Colon (tissue), 2 donors: Measurements from ENCODE around the gene HDAC11.
"Not testable (repeated sequence)": the region's sequence is repeated elsewhere in the genome, so short reads cannot be mapped to it uniquely, and the experiment has no call there.

Source experiments
- FAIRE-seq: peaks from 2 replicates; lab custom pipeline; 2012; peaks lifted over from hg19 to GRCh38; lab: Jason Lieb, UNC
- donor health status: control.
- donor health status: control.

The HDAC11 gene

DNA sequence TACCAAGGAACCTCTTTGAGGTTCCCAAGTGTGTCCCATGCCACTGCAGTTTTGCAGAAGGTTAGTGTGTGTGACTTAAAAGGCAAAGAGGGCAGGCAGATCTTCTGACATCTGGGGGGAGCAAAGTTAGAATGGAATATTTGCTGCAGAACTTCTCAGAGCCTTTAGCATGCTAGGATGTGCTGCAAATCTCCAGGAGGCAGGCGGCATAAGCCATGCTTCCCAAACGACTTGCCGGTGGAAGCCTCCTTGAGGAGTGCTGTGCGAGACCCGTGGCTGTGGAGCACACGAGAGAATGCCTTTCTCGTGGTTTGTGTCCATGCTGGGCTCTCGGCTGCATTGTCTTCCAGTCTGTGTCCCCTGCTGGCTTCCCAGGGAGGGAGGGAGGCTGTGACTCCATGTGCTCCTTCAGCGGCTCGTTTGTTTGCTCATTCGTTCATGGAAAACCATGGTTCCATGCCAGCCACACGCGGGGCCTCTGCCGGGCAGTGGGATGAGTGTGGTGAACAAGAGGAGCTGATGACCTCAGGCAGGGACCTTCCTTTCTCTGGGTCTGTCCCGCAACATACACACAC, 13.8 kb downstream of the HDAC11 start:
- FAIRE-seq, result no peak

DNA sequence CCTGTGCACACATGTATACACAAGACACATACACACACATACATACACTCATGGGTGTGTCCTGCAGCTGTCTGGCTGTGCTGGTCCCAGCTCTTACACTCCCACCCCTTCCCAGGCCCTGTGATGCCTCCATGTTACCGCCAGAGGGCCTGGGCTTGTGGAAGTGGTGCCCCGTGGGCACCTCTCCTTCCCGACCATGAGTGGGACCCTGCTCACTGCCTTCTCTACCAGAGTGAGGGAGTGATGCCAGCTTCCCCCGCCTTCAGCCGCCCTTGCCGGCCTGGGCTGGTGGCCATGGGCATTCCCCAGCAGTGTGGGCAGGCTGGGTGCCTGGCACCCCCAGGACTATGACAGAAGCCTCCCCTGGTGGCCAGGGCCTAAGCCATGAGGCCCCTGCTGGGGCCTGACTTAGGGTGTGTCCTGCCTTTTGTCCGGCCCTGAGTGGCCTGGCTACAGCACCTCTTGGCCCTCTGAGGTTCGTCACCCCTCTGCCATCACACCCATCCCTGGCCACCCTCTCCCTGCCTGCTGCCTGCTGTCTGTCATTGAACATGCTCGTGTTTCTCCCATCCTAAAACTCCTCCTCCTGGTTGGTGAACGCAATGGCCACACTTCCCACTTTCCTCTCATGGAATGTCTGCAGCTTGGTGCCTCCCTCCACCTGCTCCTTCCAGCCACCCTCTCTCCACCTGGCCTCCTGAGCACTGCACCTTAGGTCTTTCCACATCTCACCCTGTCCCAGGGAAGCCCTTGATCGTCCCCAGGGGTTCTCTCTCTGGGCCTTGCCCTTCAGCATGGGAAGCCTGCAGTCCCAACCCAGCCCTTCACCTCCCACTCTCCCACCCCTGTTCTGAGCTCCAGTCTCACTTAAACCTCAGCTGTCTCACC, 14.6 kb downstream of the HDAC11 start:
- FAIRE-seq, result no peak

DNA sequence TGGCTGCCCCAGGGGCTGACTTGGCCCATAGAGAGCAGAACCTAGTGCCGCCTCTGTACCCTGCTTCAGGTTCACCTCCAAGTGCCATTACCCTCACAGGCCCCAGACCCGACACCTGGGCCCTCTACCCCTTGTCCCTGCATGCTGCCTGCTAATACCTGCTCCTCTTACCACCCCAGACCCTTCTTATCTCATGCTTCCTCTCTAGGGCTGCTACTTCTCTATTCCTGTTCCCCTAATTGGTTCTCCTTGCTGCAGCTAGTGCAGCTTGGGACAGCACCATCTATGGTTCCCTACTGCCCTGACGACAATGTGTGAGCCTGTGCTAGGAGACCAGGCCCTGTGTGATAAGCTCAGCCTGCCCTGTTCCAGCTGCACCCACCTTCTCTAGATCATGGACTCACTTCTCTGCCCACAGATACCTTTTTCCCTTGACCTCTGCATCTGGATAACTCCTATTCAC, 15.3 kb downstream of the HDAC11 start:
- no peak for FAIRE-seq

DNA sequence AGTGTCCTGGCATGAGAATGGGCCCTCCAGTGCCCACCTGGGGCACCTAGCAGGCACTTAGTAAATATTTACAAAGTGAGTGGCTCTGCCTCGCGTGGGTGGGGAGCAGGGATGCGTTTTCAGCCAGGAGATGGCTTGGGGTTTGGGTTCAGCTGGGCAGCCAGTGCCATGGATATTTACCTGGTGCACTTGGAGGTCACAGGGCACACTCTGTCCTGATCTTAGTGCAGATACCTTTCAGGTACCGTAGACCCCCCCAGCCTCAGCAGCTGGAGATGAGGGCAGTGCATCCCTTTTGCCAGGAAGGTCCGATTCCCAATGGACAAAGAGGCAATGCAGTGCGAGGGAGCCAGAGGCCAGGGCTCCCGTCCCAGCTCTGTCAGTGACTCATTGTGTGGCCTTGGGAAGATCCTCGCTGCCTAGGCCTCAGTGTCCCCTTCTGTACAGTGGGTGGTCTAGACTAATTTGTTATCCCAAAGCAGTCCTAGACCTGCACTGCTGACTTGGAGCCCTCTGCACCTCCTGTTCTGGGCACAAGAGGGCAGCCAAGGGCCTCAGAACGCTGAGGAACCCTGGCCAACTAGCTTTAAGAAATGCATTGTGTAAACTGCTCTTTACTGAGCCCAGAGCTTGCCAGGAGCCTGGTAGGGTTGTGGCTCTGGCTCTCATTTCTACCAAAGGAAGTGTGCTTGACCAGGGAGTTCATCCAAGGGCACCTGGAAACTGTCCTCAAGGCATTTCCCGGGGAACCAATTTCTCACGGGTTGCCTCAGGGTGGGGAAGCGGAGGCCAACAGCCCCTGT, 16.0 kb downstream of the HDAC11 start:
- no peak for FAIRE-seq

DNA sequence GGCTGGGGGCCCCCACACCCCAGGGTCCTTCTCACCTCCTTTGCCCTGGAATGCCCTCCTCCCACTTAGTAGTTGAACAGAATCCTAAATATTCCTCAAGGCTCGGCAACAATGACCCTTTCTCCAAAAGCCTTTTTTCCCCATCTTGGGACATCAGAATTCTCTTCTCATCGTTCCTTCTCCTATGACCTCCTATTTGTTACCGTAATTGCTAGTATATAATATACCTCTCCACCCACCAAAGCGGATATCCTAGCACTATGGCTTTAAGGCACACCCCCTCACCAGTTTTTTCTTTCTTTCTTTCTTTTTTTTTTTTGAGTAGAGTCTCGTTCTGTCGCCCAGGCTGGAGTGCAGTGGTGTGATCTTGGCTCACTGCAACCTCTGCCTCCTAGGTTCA, 16.8 kb downstream of the HDAC11 start:
- FAIRE-seq, result no peak

GRCh38 chr3:13497386-13497785, 17.3 kb downstream of the HDAC11 start:
- FAIRE-seq, result no peak

GRCh38 chr3:13498354-13499060, 18.4 kb downstream of the HDAC11 start:
- FAIRE-seq, result no peak

- FAIRE-seq, result not testable (repeated sequence)
These were observed 19.1 kb downstream of the HDAC11 start for GRCh38 chr3:13499246-13499645.

- no peak for FAIRE-seq
These were observed 20.2 kb downstream of the HDAC11 start for GRCh38 chr3:13500133-13500885.

DNA sequence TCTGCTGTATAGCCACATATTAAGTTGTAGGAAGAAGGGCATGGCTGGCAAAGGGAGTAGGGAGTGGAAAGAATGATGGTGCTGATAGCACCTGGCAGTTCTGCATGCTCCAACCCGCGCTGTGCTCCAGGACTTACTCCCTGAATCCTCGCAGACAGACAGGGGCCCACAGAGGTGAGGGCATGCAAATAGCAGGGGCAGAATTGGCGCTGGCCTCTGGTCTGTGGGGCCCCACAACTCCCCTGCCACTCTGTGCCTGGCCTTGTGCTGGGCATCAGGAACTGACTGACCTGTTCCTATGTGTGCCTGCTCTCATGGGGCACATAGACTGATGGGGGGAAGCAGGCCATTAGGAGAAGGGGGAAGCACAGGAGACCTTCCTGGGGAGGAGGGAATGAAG, 20.9 kb downstream of the HDAC11 start:
- FAIRE-seq, result no peak

DNA sequence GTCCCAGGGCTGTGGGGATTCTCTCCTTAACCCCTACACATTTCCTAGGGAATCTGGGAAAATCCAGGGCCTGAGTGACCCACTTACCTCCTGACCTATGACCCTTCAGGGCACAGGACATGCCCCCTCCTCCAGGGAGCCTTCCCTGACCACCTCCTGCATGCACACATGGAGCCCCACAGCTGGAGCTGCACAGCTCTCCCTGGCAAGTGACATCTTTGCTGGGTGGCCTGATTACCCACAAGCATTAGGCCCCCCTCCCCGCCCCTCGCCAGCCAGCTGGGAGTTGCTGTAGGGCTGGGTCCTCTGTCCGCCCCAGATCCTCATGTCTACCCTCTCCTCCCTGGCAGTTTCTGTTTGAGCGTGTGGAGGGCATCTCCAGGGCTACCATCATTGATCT, 21.4 kb downstream of the HDAC11 start:
- FAIRE-seq, result no peak

- FAIRE-seq, result no peak
These were observed 22.1 kb downstream of the HDAC11 start for GRCh38 chr3:13501958-13502790.

DNA sequence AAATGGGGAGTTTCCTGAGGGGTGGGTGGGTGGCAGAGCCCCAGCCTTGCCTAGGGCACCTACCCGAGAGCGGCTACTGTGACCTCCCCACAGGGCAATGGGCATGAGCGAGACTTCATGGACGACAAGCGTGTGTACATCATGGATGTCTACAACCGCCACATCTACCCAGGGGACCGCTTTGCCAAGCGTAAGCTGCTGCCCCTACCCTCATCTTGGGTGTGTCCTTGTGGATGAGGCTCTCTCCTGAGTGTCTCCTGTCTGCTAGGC, 22.6 kb downstream of the HDAC11 start:
- no peak for FAIRE-seq

GRCh38 chr3:13504161-13504831, 24.2 kb downstream of the HDAC11 start:
- FAIRE-seq, result no peak

DNA sequence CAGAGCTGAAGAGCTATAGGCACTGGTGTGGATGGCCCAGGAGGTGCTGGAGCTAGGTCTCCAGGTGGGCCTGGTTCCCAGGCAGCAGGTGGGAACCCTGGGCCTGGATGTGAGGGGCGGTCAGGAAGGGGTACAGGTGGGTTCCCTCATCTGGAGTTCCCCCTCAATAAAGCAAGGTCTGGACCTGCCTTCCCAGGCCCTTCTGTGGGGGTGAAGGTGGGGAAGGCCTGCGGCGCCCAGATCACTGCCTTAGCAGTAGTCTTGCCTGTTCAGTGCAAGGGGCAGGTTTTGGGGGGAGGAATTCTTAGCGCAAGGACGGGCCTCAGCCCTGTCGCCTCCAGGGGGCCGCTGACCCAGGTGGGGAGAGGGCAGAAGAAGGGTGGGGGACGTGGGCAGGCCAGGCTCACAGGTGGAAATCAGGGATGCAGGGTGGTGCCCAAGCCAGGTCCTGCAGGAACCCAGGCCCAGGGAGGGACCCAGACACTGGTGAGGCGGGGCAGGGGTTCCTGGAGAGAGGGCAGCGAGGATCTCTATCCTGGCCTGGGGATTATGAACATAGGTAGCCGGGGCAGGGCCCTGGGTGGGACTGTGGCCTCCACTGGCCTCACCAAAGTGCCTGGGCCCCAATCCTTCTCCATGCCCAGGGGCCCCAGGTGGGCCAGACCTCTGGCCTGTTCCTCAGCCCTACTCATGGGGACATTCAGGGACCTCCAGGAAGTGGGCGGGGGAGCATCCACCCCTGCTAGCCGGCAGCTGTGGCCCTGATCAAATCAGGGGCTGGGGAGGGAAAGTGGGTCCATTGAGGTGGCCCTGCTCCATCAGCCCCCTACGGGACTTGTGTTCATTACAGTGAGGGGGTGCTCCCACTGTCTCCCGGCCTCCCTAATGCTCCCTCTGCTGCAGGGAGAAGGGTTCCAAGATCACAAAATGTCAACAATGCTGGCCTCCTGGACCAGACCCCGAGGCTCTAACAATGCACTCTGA, 25.3 kb downstream of the HDAC11 start:
- no peak for FAIRE-seq

DNA sequence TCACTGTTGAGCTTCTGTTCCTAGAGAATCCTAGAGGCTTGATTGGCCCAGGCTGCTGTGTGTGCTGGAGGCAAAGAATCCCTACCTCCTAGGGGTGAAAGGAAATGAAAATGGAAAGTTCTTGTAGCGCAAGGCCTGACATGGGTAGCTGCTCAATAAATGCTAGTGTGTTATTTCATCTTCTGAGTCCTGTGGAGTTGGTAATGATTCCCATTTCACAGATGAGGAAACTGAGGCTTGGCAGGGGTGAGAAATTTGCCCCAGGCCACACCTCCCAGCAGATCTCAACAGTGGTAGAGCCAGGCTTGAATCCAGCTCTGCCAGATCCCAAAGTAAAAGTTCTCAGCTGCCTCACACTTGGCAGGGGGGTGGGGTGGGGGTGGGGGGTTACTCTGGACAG, 26.1 kb downstream of the HDAC11 start:
- FAIRE-seq, result no peak

DNA sequence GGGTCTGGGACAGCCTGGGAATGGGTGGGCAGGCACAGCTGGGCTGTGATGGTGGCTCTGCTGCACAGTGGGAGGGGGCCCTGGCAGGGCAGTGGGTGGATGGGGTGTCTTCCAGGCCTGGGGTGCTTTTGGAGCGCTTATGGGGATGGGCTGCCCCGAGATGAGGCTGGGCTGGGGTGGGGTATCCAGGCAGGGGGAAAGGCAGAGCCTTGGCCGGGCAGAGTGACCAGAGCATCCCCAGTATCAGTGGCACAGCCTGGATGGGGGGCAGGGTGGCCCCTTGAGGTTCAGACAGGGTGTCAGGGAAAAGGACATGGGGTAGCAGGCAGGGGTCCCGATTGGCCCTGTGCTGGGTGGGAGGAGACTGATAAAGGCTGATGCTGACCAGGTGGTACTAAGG, 26.6 kb downstream of the HDAC11 start:
- no peak for FAIRE-seq

DNA sequence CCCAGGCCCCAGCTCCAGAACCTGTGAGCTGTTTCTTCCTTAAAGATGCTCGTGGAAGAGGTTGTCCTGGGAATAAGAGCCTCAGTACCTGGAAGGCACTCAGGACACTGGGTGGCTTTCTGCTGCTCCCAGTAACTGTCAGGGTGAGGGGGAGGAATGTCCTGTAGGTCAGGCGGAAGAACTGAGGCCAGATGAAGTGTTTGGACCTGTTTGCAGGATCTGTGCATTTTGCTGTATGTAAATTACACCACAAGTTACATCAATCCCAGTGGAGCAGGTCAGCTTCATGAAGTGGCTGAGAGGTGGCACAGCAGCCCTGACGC, 27.1 kb downstream of the HDAC11 start:
- no peak for FAIRE-seq
